Liver (tissue), 3 donors: Measurements from ENCODE around the gene TTC21A.

Experiments
- GABPA ChIP-seq, 2 donors: IDR thresholded peaks in 1 of 2; conservative IDR thresholded peaks in 1 of 2; 2 replicates each; pipeline ENCODE4 v1.6.1; 2016; ENCODE audit warnings: antibody characterized with exemption in 2 of 2, mild to moderate bottlenecking in 1 of 2, moderate library complexity in 1 of 2
- JUND ChIP-seq, 2 donors: IDR thresholded peaks; 2 replicates each; pipeline ENCODE4 v1.6.1; 2016; ENCODE audit warnings: antibody characterized with exemption in 2 of 2
- TF ChIP-seq, protein P1 (sequence below): fragments of 150-350 bp; IDR thresholded peaks from 2 replicates; pipeline ENCODE4 v1.5.1; 2017; ENCODE audit warnings: improper control_type of control experiment, low read depth, low read length; ENCODE audit not compliant: missing input control
- TF ChIP-seq, protein P2 (sequence below): IDR thresholded peaks from 2 replicates; pipeline ENCODE4 v1.6.1; 2016; ENCODE audit warnings: antibody characterized with exemption
- TF ChIP-seq, protein P3 (sequence below): IDR thresholded peaks from 2 replicates; pipeline ENCODE4 v1.6.1; 2016; ENCODE audit warnings: antibody characterized with exemption
- donor health status: healthy.
- donor health status: healthy.

DNA sequence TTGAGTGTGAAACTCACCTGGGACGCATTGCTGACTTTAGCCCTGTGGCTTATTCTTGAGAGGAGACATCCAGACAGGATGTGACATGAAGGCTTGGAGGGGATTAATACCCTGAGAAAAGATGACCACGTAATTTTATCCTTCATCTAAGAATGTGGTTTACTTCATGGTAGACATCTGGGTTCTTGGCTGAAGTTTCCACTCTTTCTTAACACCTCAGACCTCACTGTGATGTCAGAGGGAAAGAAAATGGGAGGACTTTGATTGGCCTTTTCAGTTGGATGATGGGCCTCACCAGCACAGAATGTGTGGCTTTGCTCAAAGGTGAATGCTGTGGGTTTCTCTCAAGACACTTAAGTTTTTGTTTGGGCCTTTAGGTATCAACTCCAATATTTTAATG is 16.6 kb upstream of the TTC21A start:
- TF ChIP-seq, protein P1, sequence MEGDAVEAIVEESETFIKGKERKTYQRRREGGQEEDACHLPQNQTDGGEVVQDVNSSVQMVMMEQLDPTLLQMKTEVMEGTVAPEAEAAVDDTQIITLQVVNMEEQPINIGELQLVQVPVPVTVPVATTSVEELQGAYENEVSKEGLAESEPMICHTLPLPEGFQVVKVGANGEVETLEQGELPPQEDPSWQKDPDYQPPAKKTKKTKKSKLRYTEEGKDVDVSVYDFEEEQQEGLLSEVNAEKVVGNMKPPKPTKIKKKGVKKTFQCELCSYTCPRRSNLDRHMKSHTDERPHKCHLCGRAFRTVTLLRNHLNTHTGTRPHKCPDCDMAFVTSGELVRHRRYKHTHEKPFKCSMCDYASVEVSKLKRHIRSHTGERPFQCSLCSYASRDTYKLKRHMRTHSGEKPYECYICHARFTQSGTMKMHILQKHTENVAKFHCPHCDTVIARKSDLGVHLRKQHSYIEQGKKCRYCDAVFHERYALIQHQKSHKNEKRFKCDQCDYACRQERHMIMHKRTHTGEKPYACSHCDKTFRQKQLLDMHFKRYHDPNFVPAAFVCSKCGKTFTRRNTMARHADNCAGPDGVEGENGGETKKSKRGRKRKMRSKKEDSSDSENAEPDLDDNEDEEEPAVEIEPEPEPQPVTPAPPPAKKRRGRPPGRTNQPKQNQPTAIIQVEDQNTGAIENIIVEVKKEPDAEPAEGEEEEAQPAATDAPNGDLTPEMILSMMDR, result no peak
- TF ChIP-seq, protein P2, sequence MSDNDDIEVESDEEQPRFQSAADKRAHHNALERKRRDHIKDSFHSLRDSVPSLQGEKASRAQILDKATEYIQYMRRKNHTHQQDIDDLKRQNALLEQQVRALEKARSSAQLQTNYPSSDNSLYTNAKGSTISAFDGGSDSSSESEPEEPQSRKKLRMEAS, result no peak
- TF ChIP-seq, protein P3, sequence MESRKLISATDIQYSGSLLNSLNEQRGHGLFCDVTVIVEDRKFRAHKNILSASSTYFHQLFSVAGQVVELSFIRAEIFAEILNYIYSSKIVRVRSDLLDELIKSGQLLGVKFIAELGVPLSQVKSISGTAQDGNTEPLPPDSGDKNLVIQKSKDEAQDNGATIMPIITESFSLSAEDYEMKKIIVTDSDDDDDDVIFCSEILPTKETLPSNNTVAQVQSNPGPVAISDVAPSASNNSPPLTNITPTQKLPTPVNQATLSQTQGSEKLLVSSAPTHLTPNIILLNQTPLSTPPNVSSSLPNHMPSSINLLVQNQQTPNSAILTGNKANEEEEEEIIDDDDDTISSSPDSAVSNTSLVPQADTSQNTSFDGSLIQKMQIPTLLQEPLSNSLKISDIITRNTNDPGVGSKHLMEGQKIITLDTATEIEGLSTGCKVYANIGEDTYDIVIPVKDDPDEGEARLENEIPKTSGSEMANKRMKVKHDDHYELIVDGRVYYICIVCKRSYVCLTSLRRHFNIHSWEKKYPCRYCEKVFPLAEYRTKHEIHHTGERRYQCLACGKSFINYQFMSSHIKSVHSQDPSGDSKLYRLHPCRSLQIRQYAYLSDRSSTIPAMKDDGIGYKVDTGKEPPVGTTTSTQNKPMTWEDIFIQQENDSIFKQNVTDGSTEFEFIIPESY, result no peak
- TF ChIP-seq GABPA (IDR thresholded peaks at IDR 0.05 in 1 of 2, conservative IDR thresholded peaks at IDR 0.05 in 1 of 2), result no peak
- TF ChIP-seq JUND (IDR thresholded peaks at IDR 0.05), result no peak
